ENCODE measurements around the gene DDC.

- no peak for TF ChIP-seq CTCF (IDR thresholded peaks at IDR 0.05)
- TF ChIP-seq POLR2A (IDR thresholded peaks at IDR 0.05), result no peak
Observed at GRCh38 chr7:50590535-50590934, 25.3 kb upstream of the DDC start.

Measured in esophagus squamous epithelium (tissue), 4 donors.